HL-60 (cell line): ENCODE measurements around the gene AKR1B1.

ENCODE experiments used
- DNase-seq, 2 experiments: peaks; one replicate each; pipeline ENCODE4 v3.0.0-alpha.2; 2010 to 2020; ENCODE audit warnings: low read depth in 1 of 2, low spot score in 1 of 2
- H3K27ac ChIP-seq: fragments of 250-450 bp; sonication (Bioruptor Pico); replicated peaks from 2 replicates; pipeline ENCODE4 v1.5.1; 2020; ENCODE audit warnings: mild to moderate bottlenecking, moderate library complexity
- H3K27me3 ChIP-seq: fragments of 250-450 bp; sonication (Bioruptor Pico); 2 replicates; pipeline ENCODE4 v1.5.1; 2021; ENCODE audit warnings: mild to moderate bottlenecking, moderate library complexity; ENCODE audit not compliant: insufficient read depth, poor library complexity, severe bottlenecking
- H3K4me3 ChIP-seq: replicated peaks from 2 replicates; pipeline ENCODE4 v1.5.1; 2011; ENCODE audit warnings: mild to moderate bottlenecking, control low read depth, low read length; ENCODE audit not compliant: insufficient read depth
- CTCF ChIP-seq: IDR thresholded peaks from one replicate; pipeline ENCODE4 v1.5.1; 2011; ENCODE audit warnings: low read length, control low read depth, inconsistent platforms; ENCODE audit not compliant: insufficient read depth
- GABPA ChIP-seq: IDR thresholded peaks from 2 replicates; pipeline ENCODE4 v1.6.1; 2012; ENCODE audit warnings: low read depth
- POLR2AphosphoS5 ChIP-seq: IDR thresholded peaks from 2 replicates; pipeline ENCODE4 v1.6.1; 2012; ENCODE audit warnings: low read depth
- REST ChIP-seq: IDR thresholded peaks from 2 replicates; pipeline ENCODE4 v1.6.1; 2012; ENCODE audit warnings: low read depth; ENCODE audit not compliant: insufficient replicate concordance
- SPI1 ChIP-seq: IDR thresholded peaks from 2 replicates; pipeline ENCODE4 v1.6.1; 2012; ENCODE audit warnings: low read depth, mild to moderate bottlenecking, borderline replicate concordance

AKR1B1 gene

GRCh38 chr7:134406431-134406830 lies 52.5 kb downstream of the AKR1B1 start:
- no peak for DNase-seq
- H3K27ac ChIP-seq = no peak overlapping the region
- H3K4me3 ChIP-seq = no peak overlapping the region
- H3K27me3 ChIP-seq = no peaks in the 10 kb centered on the region
- TF ChIP-seq POLR2AphosphoS5 (no peak), CTCF (no peak), GABPA (no peak), SPI1 (no peak), REST (no peak)

- no peak overlapping the region for H3K4me3 ChIP-seq
- no peak for TF ChIP-seq CTCF
- TF ChIP-seq POLR2AphosphoS5 = no peak
- TF ChIP-seq REST = no peak
- no peak for TF ChIP-seq GABPA
- no peak for TF ChIP-seq SPI1
These were observed 53.6 kb downstream of the AKR1B1 start for GRCh38 chr7:134405299-134405698.

GRCh38 chr7:134403062-134403461 lies 55.8 kb downstream of the AKR1B1 start:
- DNase-seq = no peak
- no peak overlapping the region for H3K27ac ChIP-seq
- no peak for TF ChIP-seq GABPA
- TF ChIP-seq SPI1 = no peak
- TF ChIP-seq CTCF = no peak
- no peak for TF ChIP-seq REST
- no peak for TF ChIP-seq POLR2AphosphoS5

More at GRCh38 chr7:134405299-134405698, 53.6 kb downstream of the AKR1B1 start:
- H3K27ac ChIP-seq = no peak overlapping the region
- no peaks in the 10 kb centered on the region for H3K27me3 ChIP-seq
- no peak for DNase-seq

More at GRCh38 chr7:134403062-134403461, 55.8 kb downstream of the AKR1B1 start:
- H3K4me3 ChIP-seq = no peak overlapping the region
- H3K27me3 ChIP-seq = no peaks in the 10 kb centered on the region
